Measurements from ENCODE around the gene ADARB2. TPM values are rescaled to one million over a fixed set of nuclear protein-coding genes. Genes with fewer than 3 reads are reported as not detected.

Gene ADARB2
- total and polyA plus RNA-seq, 7 donors: 0.05 to 0.39 (median 0.15) TPM; not detected in 2

GRCh38 chr10:1194161-1194560 is 543.2 kb downstream of the ADARB2 start:
- Histone ChIP-seq H3K4me3 (no peak overlapping the region), H3K27me3 (ENCODE audit: insufficient read depth in 3 of 3, low read length in 2 of 3) (peaks cover 0 to 18% (median 4%) of the 10 kb centered on the region in 3 donors), H3K9me3 (no peaks in the 10 kb centered on the region), H3K27ac (no peak overlapping the region), H3K36me3 (ENCODE audit: insufficient read depth in 1 of 2, low read depth in 1 of 2) (no peaks in the 10 kb centered on the region), H3K4me1 (no peaks in the 10 kb centered on the region)
- intact Hi-C loops (cut with DNase I): no loop called here
- no peak for ATAC-seq
- DNase-seq: no peak
- 70 to 84% (median 82%) methylated on average over 7 of the region's 7 CpGs for WGBS, 3 donors
- TF ChIP-seq, protein P1, sequence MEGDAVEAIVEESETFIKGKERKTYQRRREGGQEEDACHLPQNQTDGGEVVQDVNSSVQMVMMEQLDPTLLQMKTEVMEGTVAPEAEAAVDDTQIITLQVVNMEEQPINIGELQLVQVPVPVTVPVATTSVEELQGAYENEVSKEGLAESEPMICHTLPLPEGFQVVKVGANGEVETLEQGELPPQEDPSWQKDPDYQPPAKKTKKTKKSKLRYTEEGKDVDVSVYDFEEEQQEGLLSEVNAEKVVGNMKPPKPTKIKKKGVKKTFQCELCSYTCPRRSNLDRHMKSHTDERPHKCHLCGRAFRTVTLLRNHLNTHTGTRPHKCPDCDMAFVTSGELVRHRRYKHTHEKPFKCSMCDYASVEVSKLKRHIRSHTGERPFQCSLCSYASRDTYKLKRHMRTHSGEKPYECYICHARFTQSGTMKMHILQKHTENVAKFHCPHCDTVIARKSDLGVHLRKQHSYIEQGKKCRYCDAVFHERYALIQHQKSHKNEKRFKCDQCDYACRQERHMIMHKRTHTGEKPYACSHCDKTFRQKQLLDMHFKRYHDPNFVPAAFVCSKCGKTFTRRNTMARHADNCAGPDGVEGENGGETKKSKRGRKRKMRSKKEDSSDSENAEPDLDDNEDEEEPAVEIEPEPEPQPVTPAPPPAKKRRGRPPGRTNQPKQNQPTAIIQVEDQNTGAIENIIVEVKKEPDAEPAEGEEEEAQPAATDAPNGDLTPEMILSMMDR (IDR thresholded peaks at IDR 0.05): no peak

DNA sequence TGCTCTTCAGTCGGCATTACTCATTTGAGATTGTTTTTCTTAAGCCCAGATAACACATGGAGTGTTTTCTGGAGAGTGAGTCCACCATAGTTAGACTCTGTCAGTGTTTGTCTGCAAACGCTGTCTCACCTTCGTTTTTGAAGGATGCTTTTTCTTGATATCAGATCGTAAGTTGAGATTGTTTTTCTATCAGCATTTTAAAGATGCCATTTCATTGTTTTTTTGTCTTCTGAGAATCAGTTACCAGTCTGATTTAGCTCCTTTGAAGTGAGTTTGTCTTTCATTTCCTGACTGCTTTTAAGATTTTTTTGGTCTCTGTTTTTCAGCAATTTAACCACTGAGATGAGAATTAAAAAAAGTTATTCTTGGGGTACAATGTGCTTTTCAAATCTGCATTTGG is 543.8 kb downstream of the ADARB2 start:
- 61 to 68% (median 67%) methylated on average over 4 of the region's 4 CpGs for WGBS, 3 donors
- Histone ChIP-seq H3K9me3 (no peaks in the 10 kb centered on the region), H3K4me3 (no peak overlapping the region), H3K27me3 (ENCODE audit: insufficient read depth in 3 of 3, low read length in 2 of 3) (peaks cover 0 to 18% (median 4%) of the 10 kb centered on the region in 3 donors), H3K36me3 (ENCODE audit: insufficient read depth in 1 of 2, low read depth in 1 of 2) (no peaks in the 10 kb centered on the region), H3K27ac (no peak overlapping the region), H3K4me1 (no peaks in the 10 kb centered on the region)
- no peak for ATAC-seq
- intact Hi-C loops (cut with DNase I): no loop called here
- TF ChIP-seq, protein P1 (IDR thresholded peaks at IDR 0.05): no peak
- DNase-seq: no peak

- peaks cover 0 to 18% (median 4%) of the 10 kb centered on the region in 3 donors for H3K27me3 ChIP-seq (ENCODE audit: insufficient read depth in 3 of 3, low read length in 2 of 3)
- TF ChIP-seq, protein P1 (IDR thresholded peaks at IDR 0.05): no peak
- intact Hi-C loops (cut with DNase I): no loop called here
Measured at GRCh38 chr10:1191752-1192151, 545.6 kb downstream of the ADARB2 start.

DNA sequence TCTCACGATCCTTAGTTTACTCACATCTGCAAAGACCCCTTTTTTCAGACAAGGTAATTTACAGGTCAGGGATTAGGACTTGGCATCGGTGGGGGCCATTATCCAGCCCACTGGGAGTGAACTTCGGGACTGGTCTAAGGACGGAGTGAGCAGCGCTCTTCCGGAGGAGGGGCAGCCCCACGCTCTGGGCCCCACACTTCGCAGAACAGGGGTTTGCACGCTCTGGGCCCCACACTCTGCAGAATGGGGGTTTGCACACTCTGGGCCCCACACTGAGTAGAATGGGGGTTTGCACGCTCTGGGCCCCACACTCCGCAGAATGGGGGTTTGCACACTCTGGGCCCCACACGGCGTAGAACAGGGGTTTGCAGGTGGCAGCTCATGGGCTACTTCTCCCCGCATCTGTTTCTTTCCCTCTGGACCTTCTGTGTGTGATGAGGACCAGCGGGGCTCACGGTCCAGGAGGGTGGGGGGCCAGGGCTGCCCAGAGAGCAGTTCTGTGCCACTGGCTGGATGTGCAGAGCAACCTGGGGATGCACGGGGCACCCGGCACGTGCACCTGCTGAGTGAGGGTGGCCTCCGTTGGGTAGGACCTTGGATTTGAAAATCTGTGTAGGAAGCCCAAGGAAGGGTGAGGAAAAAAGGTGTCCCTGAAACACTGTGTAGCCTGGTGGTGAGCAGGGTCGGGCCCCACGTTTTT is 546.4 kb downstream of the ADARB2 start:
- TF ChIP-seq, protein P1 (IDR thresholded peaks at IDR 0.05): no peak
- no peaks in the 10 kb centered on the region for H3K9me3 ChIP-seq
- no peaks in the 10 kb centered on the region for H3K36me3 ChIP-seq (ENCODE audit: insufficient read depth in 1 of 2, low read depth in 1 of 2)
- no peaks in the 10 kb centered on the region for H3K4me1 ChIP-seq
- H3K4me3 ChIP-seq: no peak overlapping the region
- 81 to 85% (median 83%) methylated on average over 22 of the region's 22 CpGs for WGBS, 3 donors
- DNase-seq (peak in 1 of 2 donors; percentile 17), ATAC-seq (no peak)
- no peak overlapping the region for H3K27ac ChIP-seq
- intact Hi-C loops (cut with DNase I): no loop called here
- H3K27me3 ChIP-seq (ENCODE audit: insufficient read depth in 3 of 3, low read length in 2 of 3): peaks cover 0 to 19% (median 4%) of the 10 kb centered on the region in 3 donors

More at GRCh38 chr10:1191752-1192151, 545.6 kb downstream of the ADARB2 start:
- no peaks in the 10 kb centered on the region for H3K4me1 ChIP-seq
- ATAC-seq (no peak), DNase-seq (peak in 1 of 2 donors; percentile 12)
- no peak overlapping the region for H3K4me3 ChIP-seq
- WGBS, 3 donors: 64 to 71% (median 67%) methylated on average over 7 of the region's 7 CpGs
- no peak overlapping the region for H3K27ac ChIP-seq
- no peaks in the 10 kb centered on the region for H3K36me3 ChIP-seq (ENCODE audit: insufficient read depth in 1 of 2, low read depth in 1 of 2)
- no peaks in the 10 kb centered on the region for H3K9me3 ChIP-seq

- H3K27me3 ChIP-seq (ENCODE audit: insufficient read depth in 3 of 3, low read length in 2 of 3): peaks cover 0 to 23% (median 2%) of the 10 kb centered on the region in 3 donors
- TF ChIP-seq, protein P1 (IDR thresholded peaks at IDR 0.05): no peak
- WGBS, 3 donors: 47 to 60% (median 58%) methylated on average over 12 of the region's 12 CpGs
- no peaks in the 10 kb centered on the region for H3K4me1 ChIP-seq
- H3K36me3 ChIP-seq (ENCODE audit: insufficient read depth in 1 of 2, low read depth in 1 of 2): no peaks in the 10 kb centered on the region
- DNase-seq: no peak
- H3K9me3 ChIP-seq: no peaks in the 10 kb centered on the region
- intact Hi-C loops (cut with DNase I): no loop called here
- no peak for ATAC-seq
- H3K27ac ChIP-seq: no peak overlapping the region
- H3K4me3 ChIP-seq: no peak overlapping the region
Measured at GRCh38 chr10:1190052-1190395, 547.3 kb downstream of the ADARB2 start.
